Transverse colon (tissue), 4 donors: ENCODE data around the gene ACTL6A. TPM values are rescaled to one million over a fixed set of nuclear protein-coding genes. Genes with fewer than 3 reads are reported as not detected.
"Not testable (repeated sequence)": the region's sequence is repeated elsewhere in the genome, so short reads cannot be mapped to it uniquely, and the experiment has no call there.

Experiments used
- DNase-seq: peaks from one replicate; pipeline ENCODE4 v3.0.0-alpha.2; 2019
- H3K27ac ChIP-seq, 4 donors: fragments of 200-600 bp; sonication (generic); 2 replicates each; pipeline ENCODE4 v1.5.1; 2016 to 2018; ENCODE audit warnings: inconsistent platforms in 4 of 4
- H3K27me3 ChIP-seq: fragments of 200-600 bp; sonication (generic); 2 replicates; pipeline ENCODE4 v1.5.1; 2017; ENCODE audit warnings: inconsistent platforms
- H3K36me3 ChIP-seq, 4 donors: fragments of 200-600 bp; sonication (generic); 2 replicates each; pipeline ENCODE4 v1.5.1; 2017 to 2019; ENCODE audit warnings: inconsistent platforms in 4 of 4
- H3K4me1 ChIP-seq, 4 donors: fragments of 200-600 bp; sonication (generic); 2 replicates each; pipeline ENCODE4 v1.5.1; 2017 to 2020; ENCODE audit warnings: inconsistent platforms in 4 of 4
- H3K4me3 ChIP-seq, 4 donors: fragments of 200-600 bp; sonication (generic); 1 replicate in 1 of 4; 2 replicates in 3 of 4; pipeline versions ENCODE4 v1.5.1 to v1.6.1; 2017 to 2019; ENCODE audit warnings: inconsistent platforms in 4 of 4
- H3K9me3 ChIP-seq, 2 donors: fragments of 200-600 bp; sonication (generic); 2 replicates each; pipeline ENCODE4 v1.5.1; 2017 to 2019; ENCODE audit warnings: inconsistent platforms in 2 of 2
- CTCF ChIP-seq, 5 experiments: fragments of 200-600 bp in 3 of 5; fragments of 450-650 bp in 2 of 5; sonication (generic) in 3 of 5; IDR thresholded peaks; 1 replicate in 2 of 5; 2 replicates in 3 of 5; pipeline ENCODE4 v1.5.1; 2016 to 2017; ENCODE audit warnings: antibody characterized with exemption in 5 of 5, inconsistent platforms in 3 of 5, mild to moderate bottlenecking in 2 of 5, moderate library complexity in 1 of 5
- EP300 ChIP-seq: sonication (generic); formaldehyde crosslinking; IDR thresholded peaks from one replicate; pipeline ENCODE4 v1.6.1; 2017; ENCODE audit warnings: antibody characterized with exemption, low read depth
- POLR2A ChIP-seq: fragments of 450-650 bp; IDR thresholded peaks from one replicate; pipeline ENCODE4 v1.6.1; 2016; ENCODE audit warnings: antibody characterized with exemption, mild to moderate bottlenecking, moderate library complexity
- POLR2AphosphoS5 ChIP-seq, 3 donors: sonication (generic); formaldehyde crosslinking; IDR thresholded peaks; one replicate each; pipeline ENCODE4 v1.6.1; 2016; ENCODE audit warnings: antibody characterized with exemption in 3 of 3
- WGBS, 2 donors: methylation state at CpG; one replicate each; pipeline ENCODE4 v1.1.5; 2018; ENCODE audit warnings: low coverage in 1 of 2; 5-methylcytosine and 5-hydroxymethylcytosine counted together
- in situ Hi-C, 4 donors: fragments of 200-750 bp; cut with MboI; loops; one replicate each; pipeline versions ENCODE4 v1.15.0 to v1.15.1; 2017; ENCODE audit warnings: low sequenced_read_pairs in 3 of 4, low pct_ligation_motif_present in 1 of 4, low pct_unique_long_range_greater_than_20kb in 1 of 4
- intact Hi-C: fragments of 100-400 bp; cut with DNase I; formaldehyde crosslinking; loops from one replicate; pipeline ENCODE4 v1.15.1; 2023; ENCODE audit warnings: low total_unique reads
- total RNA-seq, 4 donors: library from RNA; depleted of rRNA; stranded (reverse); fragments of >200 nt; gene quantifications; one replicate each; pipeline ENCODE4 v1.1.0, GENCODE V29; 2016

ACTL6A gene
- total RNA-seq, result 10 to 100 TPM in 3 of 4 donors, 1 to 10 TPM in 1; 1.1 to 47.0 (median 28.4) TPM

GRCh38 chr3:179562591-179563270, at the start of gene ACTL6A:
Gene ACTL6A, plus strand, starts transcription at chr3:179562926. Its CDS starts 167 bp downstream, at chr3:179563093.
- no peaks in the 10 kb centered on the region for H3K9me3 ChIP-seq
- H3K36me3 ChIP-seq, result no peaks in the 10 kb centered on the region
- 0 to 1% methylated on average over 11 to 46 of the region's 55 CpGs for WGBS, 2 donors
- H3K4me1 ChIP-seq, result peaks cover 6 to 15% (median 8%) of the 10 kb centered on the region in 4 donors
- peak; percentile 100 for DNase-seq
- no peaks in the 10 kb centered on the region for H3K27me3 ChIP-seq
- intact Hi-C loops, result loop anchor here (5.0 to 10.0 kb wide), 3 partner anchors 40 to 545 kb away; partner anchors contain the start of genes MFN1, MRPL47 and NDUFB5
- H3K4me3 ChIP-seq, result peak within 1 kb of the TSS; percentile 74 to 89 (median 84)
- TF ChIP-seq POLR2AphosphoS5 (IDR thresholded peaks at IDR 0.05) (peak; percentile 75 to 82 (median 80)), POLR2A (peak; percentile 64), EP300 (no peak), CTCF (IDR thresholded peaks at IDR 0.05) (no peak)
- H3K27ac ChIP-seq, result peak within 1 kb of the TSS; percentile 91 to 95 (median 92)
- in situ Hi-C loops, result loop anchor here in 3 of 4 donors (25.0 kb wide), 3 partner anchors 125 to 550 kb away; no protein-coding TSS in a partner anchor

- Histone ChIP-seq H3K27me3 (no peaks in the 10 kb centered on the region), H3K4me3 (no peak overlapping the region), H3K4me1 (no peaks in the 10 kb centered on the region), H3K36me3 (no peaks in the 10 kb centered on the region), H3K27ac (no peak overlapping the region), H3K9me3 (no peaks in the 10 kb centered on the region)
- no peak for DNase-seq
- WGBS, 2 donors, result 75 to 90% methylated on average over 2 of the region's 2 CpGs
- TF ChIP-seq POLR2AphosphoS5 (IDR thresholded peaks at IDR 0.05) (no peak), CTCF (IDR thresholded peaks at IDR 0.05) (no peak), POLR2A (no peak), EP300 (no peak)
- intact Hi-C loops (no loop called here), in situ Hi-C loops (no loop called here)
These were observed 48.9 kb upstream of the ACTL6A start for GRCh38 chr3:179513862-179514261.

GRCh38 chr3:179516461-179517251, 46.1 kb upstream of the ACTL6A start:
- H3K27ac ChIP-seq, H3K36me3 ChIP-seq, H3K9me3 ChIP-seq, H3K4me1 ChIP-seq, H3K4me3 ChIP-seq, H3K27me3 ChIP-seq, DNase-seq, in situ Hi-C loops, intact Hi-C loops: not testable (repeated sequence)
- WGBS, 2 donors, result 86 to 92% methylated on average over 7 to 9 of the region's 9 CpGs

GRCh38 chr3:179526482-179526881, 36.2 kb upstream of the ACTL6A start:
- no peak for DNase-seq
- Histone ChIP-seq H3K27ac (peak overlapping the region; percentile 40 to 70 (median 59)), H3K4me3 (no peak overlapping the region), H3K27me3 (no peaks in the 10 kb centered on the region), H3K36me3 (no peaks in the 10 kb centered on the region), H3K9me3 (no peaks in the 10 kb centered on the region), H3K4me1 (peaks cover 0 to 14% (median 0%) of the 10 kb centered on the region in 4 donors)
- 6 to 13% methylated on average over 1 of the region's 1 CpG for WGBS, 2 donors
- TF ChIP-seq POLR2AphosphoS5 (IDR thresholded peaks at IDR 0.05) (no peak), EP300 (no peak), POLR2A (no peak), CTCF (IDR thresholded peaks at IDR 0.05) (no peak)
- intact Hi-C loops (no loop called here), in situ Hi-C loops (no loop called here)
